ENCODE results near the gene GFOD2. TPM values are rescaled to one million over a fixed set of nuclear protein-coding genes. Genes with fewer than 3 reads are reported as not detected.
A peak's percentile ranks its signal among the peaks of the same experiment; 100 is the strongest.

The GFOD2 gene
- total RNA-seq, 2 donors from 2014 or later, result 14.2 to 14.5 TPM

GRCh38 chr16:67736858-67737257 is 17.7 kb upstream of the GFOD2 start:
- peak; percentile 45 for DNase-seq (ENCODE audit: low spot score)
- intact Hi-C loops (cut with DNase I), result no loop called here

- peak; percentile 51 for DNase-seq (ENCODE audit: low spot score)
- intact Hi-C loops (cut with DNase I), result no loop called here
Observed at GRCh38 chr16:67734731-67735201, 15.7 kb upstream of the GFOD2 start.

GRCh38 chr16:67733734-67734470 is 14.8 kb upstream of the GFOD2 start:
- DNase-seq (ENCODE audit: low spot score), result peak; percentile 44
- intact Hi-C loops (cut with DNase I), result no loop called here

- intact Hi-C loops (cut with DNase I), result no loop called here
- peak; percentile 29 for DNase-seq (ENCODE audit: low spot score)
Observed at GRCh38 chr16:67731753-67732095, 12.6 kb upstream of the GFOD2 start.

GRCh38 chr16:67731071-67731752 is 12.1 kb upstream of the GFOD2 start:
- peak; percentile 58 for DNase-seq (ENCODE audit: low spot score)

GRCh38 chr16:67730326-67730725 is 11.2 kb upstream of the GFOD2 start:
- intact Hi-C loops (cut with DNase I), result no loop called here
- DNase-seq (ENCODE audit: low spot score), result peak; percentile 46

More at GRCh38 chr16:67731071-67731752, 12.1 kb upstream of the GFOD2 start:
- intact Hi-C loops (cut with DNase I), result no loop called here

- DNase-seq (ENCODE audit: low spot score), result peak; percentile 62
- intact Hi-C loops (cut with DNase I), result no loop called here
Observed at GRCh38 chr16:67729636-67730248, 10.6 kb upstream of the GFOD2 start.

- intact Hi-C loops (cut with DNase I), result no loop called here
- DNase-seq (ENCODE audit: low spot score), result peak; percentile 67
Observed at GRCh38 chr16:67727521-67728485, 8.7 kb upstream of the GFOD2 start.

- intact Hi-C loops (cut with DNase I), result no loop called here
- peak; percentile 72 for DNase-seq (ENCODE audit: low spot score)
Observed at GRCh38 chr16:67726106-67727034, 7.3 kb upstream of the GFOD2 start.

GRCh38 chr16:67723911-67724305 is 4.8 kb upstream of the GFOD2 start:
- intact Hi-C loops (cut with DNase I), result no loop called here

GRCh38 chr16:67723151-67723910 is 4.2 kb upstream of the GFOD2 start:
- intact Hi-C loops (cut with DNase I), result no loop called here
- peak; percentile 70 for DNase-seq (ENCODE audit: low spot score)

More at GRCh38 chr16:67723911-67724305, 4.8 kb upstream of the GFOD2 start:
- peak; percentile 24 for DNase-seq (ENCODE audit: low spot score)

GRCh38 chr16:67720236-67720635 is 1.1 kb upstream of the GFOD2 start:
- intact Hi-C loops (cut with DNase I), result no loop called here

GRCh38 chr16:67719778-67720144 is 645 bp upstream of the GFOD2 start:
- DNase-seq (ENCODE audit: low spot score), result no peak
- intact Hi-C loops (cut with DNase I), result no loop called here

More at GRCh38 chr16:67720236-67720635, 1.1 kb upstream of the GFOD2 start:
- no peak for DNase-seq (ENCODE audit: low spot score)

GRCh38 chr16:67718668-67719047 is 458 bp downstream of the GFOD2 start:
- DNase-seq (ENCODE audit: low spot score), result no peak
- intact Hi-C loops (cut with DNase I), result no loop called here

GRCh38 chr16:67716097-67716496 is 3.0 kb downstream of the GFOD2 start:
- no peak for DNase-seq (ENCODE audit: low spot score)
- intact Hi-C loops (cut with DNase I), result no loop called here

- no peak for DNase-seq (ENCODE audit: low spot score)
- intact Hi-C loops (cut with DNase I), result no loop called here
Observed at GRCh38 chr16:67714522-67714921, 4.6 kb downstream of the GFOD2 start.

- DNase-seq (ENCODE audit: low spot score), result no peak
- intact Hi-C loops (cut with DNase I), result no loop called here
Observed at GRCh38 chr16:67713647-67714273, 5.4 kb downstream of the GFOD2 start.
